GM23338 (cell line): ENCODE measurements around the gene USP36. TPM values are rescaled to one million over a fixed set of nuclear protein-coding genes. Genes with fewer than 3 reads are reported as not detected.

Experiments
- ATAC-seq: fragments of 200-7000 bp; cut with Tn5 transposase; 3 replicates; pipeline ENCODE4 v1.9.1; 2020
- DNase-seq: peaks from one replicate; pipeline ENCODE4 v3.0.0-alpha.2; 2015; ENCODE audit warnings: low spot score
- H2AFZ ChIP-seq: fragments of 200-600 bp; sonication (generic); 2 replicates; pipeline ENCODE4 v1.8.0; 2016; ENCODE audit warnings: antibody characterized with exemption, mild to moderate bottlenecking, moderate library complexity
- H3F3A ChIP-seq: fragments of 200-600 bp; sonication (generic); replicated peaks from 2 replicates; pipeline ENCODE4 v1.8.0; 2017; ENCODE audit warnings: antibody characterized with exemption, mixed run types, low read depth
- H3K27ac ChIP-seq: fragments of 200-600 bp; sonication (generic); 2 replicates; pipeline ENCODE4 v1.6.1; 2016; ENCODE audit warnings: low read depth
- H3K27me3 ChIP-seq: fragments of 200-600 bp; sonication (generic); 2 replicates; pipeline ENCODE4 v1.8.0; 2016; ENCODE audit warnings: mild to moderate bottlenecking, mixed run types, moderate library complexity; ENCODE audit not compliant: insufficient read depth
- H3K36me3 ChIP-seq: fragments of 200-600 bp; sonication (generic); 2 replicates; pipeline ENCODE4 v1.8.0; 2016; ENCODE audit warnings: mild to moderate bottlenecking; ENCODE audit not compliant: insufficient read depth
- H3K4me1 ChIP-seq: fragments of 200-600 bp; sonication (generic); 2 replicates; pipeline ENCODE4 v1.8.0; 2016; ENCODE audit warnings: mild to moderate bottlenecking, moderate library complexity; ENCODE audit not compliant: insufficient read depth
- H3K4me2 ChIP-seq: fragments of 200-600 bp; sonication (generic); 2 replicates; pipeline ENCODE4 v1.7.1; 2017; ENCODE audit warnings: mixed run types
- H3K4me3 ChIP-seq: fragments of 200-600 bp; sonication (generic); 2 replicates; pipeline ENCODE4 v1.6.1; 2016; ENCODE audit warnings: mixed run types
- H3K79me2 ChIP-seq: fragments of 200-600 bp; sonication (generic); replicated peaks from 2 replicates; pipeline ENCODE4 v1.8.0; 2017; ENCODE audit warnings: mild to moderate bottlenecking; ENCODE audit not compliant: insufficient read depth
- H3K9me2 ChIP-seq: fragments of 200-600 bp; sonication (generic); 2 replicates; pipeline ENCODE4 v1.8.0; 2017; ENCODE audit not compliant: insufficient read depth
- H4K20me1 ChIP-seq: fragments of 200-600 bp; sonication (generic); replicated peaks from 2 replicates; pipeline ENCODE4 v1.8.0; 2017; ENCODE audit warnings: mild to moderate bottlenecking; ENCODE audit not compliant: insufficient read depth
- H3K27ac Mint-ChIP-seq: 2 replicates; pipeline ENCODE4 v1.8.0; 2020; ENCODE audit warnings: inconsistent platforms, mild to moderate bottlenecking, moderate library complexity, mixed read lengths
- H3K27me3 Mint-ChIP-seq: 3 replicates; pipeline ENCODE4 v1.8.0; 2022; ENCODE audit warnings: low read depth, mild to moderate bottlenecking, moderate library complexity, mixed read lengths, inconsistent platforms; ENCODE audit not compliant: insufficient read depth, poor library complexity
- H3K36me3 Mint-ChIP-seq: 3 replicates; pipeline ENCODE4 v1.8.0; 2021; ENCODE audit warnings: low read depth, mild to moderate bottlenecking, inconsistent platforms, moderate library complexity, mixed read lengths
- H3K4me1 Mint-ChIP-seq: 3 replicates; pipeline ENCODE4 v1.8.0; 2020; ENCODE audit warnings: mild to moderate bottlenecking, inconsistent platforms, mixed read lengths
- H3K4me3 Mint-ChIP-seq: 3 replicates; pipeline ENCODE4 v1.8.0; 2021; ENCODE audit warnings: moderate library complexity, mild to moderate bottlenecking, inconsistent platforms, mixed read lengths
- H3K9me3 Mint-ChIP-seq: 3 replicates; pipeline ENCODE4 v1.8.0; 2020; ENCODE audit warnings: moderate library complexity, mild to moderate bottlenecking, inconsistent platforms, mixed read lengths
- EZH2 ChIP-seq: fragments of 200-600 bp; sonication (generic); IDR thresholded peaks from one replicate; pipeline ENCODE4 v1.8.0; 2017; ENCODE audit warnings: antibody characterized with exemption, mild to moderate bottlenecking, low read depth; ENCODE audit not compliant: unreplicated experiment
- JUNB ChIP-seq: IDR thresholded peaks from one replicate; pipeline ENCODE4 v1.6.1; 2016; ENCODE audit warnings: antibody characterized with exemption; ENCODE audit not compliant: unreplicated experiment
- NANOG ChIP-seq: IDR thresholded peaks from 2 replicates; pipeline ENCODE4 v1.6.1; 2016; ENCODE audit warnings: antibody characterized with exemption, borderline replicate concordance
- POLR2AphosphoS5 ChIP-seq: IDR thresholded peaks from 2 replicates; pipeline ENCODE4 v1.6.1; 2016; ENCODE audit warnings: antibody characterized with exemption, low read depth
- STAT1 ChIP-seq: IDR thresholded peaks from one replicate; pipeline ENCODE4 v1.6.1; 2016; ENCODE audit warnings: antibody characterized with exemption; ENCODE audit not compliant: unreplicated experiment
- ZNF462 ChIP-seq: fragments of 250-450 bp; sonication (Bioruptor Pico); IDR thresholded peaks from 2 replicates; pipeline ENCODE4 v1.5.0; 2020; ENCODE audit warnings: mild to moderate bottlenecking, moderate library complexity
- polyA plus RNA-seq: library from polyadenylated mRNA; unstranded; fragments of >200 nt; fragmentation: Nextera tagmentation; extraction: Ambion mirVana; gene quantifications from 2 replicates; pipeline ENCODE4 v1.2.1, GENCODE V29; 2016
- total RNA-seq: library from RNA; depleted of rRNA; stranded (reverse); fragments of >200 nt; shearing (Covaris generic); gene quantifications from 2 replicates; pipeline ENCODE4 v1.2.3, GENCODE V29; 2014

USP36 gene
- total and polyA plus RNA-seq, 2 experiments from 2014 or later, result 36.2 to 55.5 TPM

GRCh38 chr17:78761789-78762406, 78.7 kb downstream of the USP36 start (continued):
- TF ChIP-seq POLR2AphosphoS5 (no peak), EZH2 (no peak)

- no peaks in the 10 kb centered on the region for H3K36me3 ChIP-seq
- Mint-ChIP-seq H3K4me1 (peaks cover 10% of the 10 kb centered on the region; the same call in 2 of the 3 replicates), H3K27me3 (peaks cover 2% of the 10 kb centered on the region), H3K36me3 (no peaks in the 10 kb centered on the region), H3K27ac (no peak overlapping the region), H3K4me3 (no peak overlapping the region), H3K9me3 (no peaks in the 10 kb centered on the region)
- H4K20me1 ChIP-seq, result peaks cover 12% of the 10 kb centered on the region; the same call in 1 of the 2 replicates
- ATAC-seq (no peak), DNase-seq (no peak)
- H2AFZ ChIP-seq, result no peak overlapping the region
- no peaks in the 10 kb centered on the region for H3K9me2 ChIP-seq
- H3F3A ChIP-seq, result no peaks in the 10 kb centered on the region
- no peak overlapping the region for H3K4me2 ChIP-seq
- H3K27ac ChIP-seq, result no peak overlapping the region
- no peaks in the 10 kb centered on the region for H3K27me3 ChIP-seq
- H3K79me2 ChIP-seq, result peaks cover 19% of the 10 kb centered on the region
- H3K4me3 ChIP-seq, result no peak overlapping the region
- no peaks in the 10 kb centered on the region for H3K4me1 ChIP-seq
- TF ChIP-seq EZH2, result no peak
- no peak for TF ChIP-seq STAT1
- TF ChIP-seq NANOG, result no peak
- TF ChIP-seq JUNB, result no peak
- no peak for TF ChIP-seq ZNF462 (CRISPR knock-in tag)
These were observed 80.7 kb downstream of the USP36 start for GRCh38 chr17:78759969-78760352.
